ENCODE measurements around the gene ELOVL5.

Gene ELOVL5

GRCh38 chr6:53236241-53236640 is 112.5 kb downstream of the ELOVL5 start:
- DNase-seq, result no peak

GRCh38 chr6:53235508-53235907 is 113.2 kb downstream of the ELOVL5 start:
- no peak for DNase-seq

GRCh38 chr6:53233309-53233708 is 115.4 kb downstream of the ELOVL5 start:
- no peak for DNase-seq

- no peak for DNase-seq
These were observed 117.8 kb downstream of the ELOVL5 start for GRCh38 chr6:53230775-53231467.

- no peak for DNase-seq
These were observed 120.9 kb downstream of the ELOVL5 start for GRCh38 chr6:53227847-53228246.

- no peak for DNase-seq
These were observed 128.1 kb downstream of the ELOVL5 start for GRCh38 chr6:53220605-53221004.

Data from hematopoietic multipotent progenitor cell treated with erythropoietin and hydrocortisone succinate and interleukin-3 and kit ligand, for 4 days (in vitro differentiated cells).